Adrenal gland (tissue), 12 donors: Measurements from ENCODE around the gene PAXIP1. TPM values are rescaled to one million over a fixed set of nuclear protein-coding genes. Genes with fewer than 3 reads are reported as not detected.

ENCODE experiments used
- DNase-seq, 7 donors: peaks; one replicate each; pipeline ENCODE4 v3.0.0-alpha.2; 2019 to 2020
- H3K27ac ChIP-seq, 5 donors: fragments of 200-600 bp; sonication (generic) in 4 of 5; 1 replicate in 3 of 5; 2 replicates in 2 of 5; pipeline versions ENCODE4 v1.5.1 to v1.8.0; 2016 to 2020; ENCODE audit warnings: mild to moderate bottlenecking in 1 of 5
- H3K27me3 ChIP-seq: fragments of 200-600 bp; 2 replicates; pipeline ENCODE4 v1.8.0; 2021
- H3K36me3 ChIP-seq, 2 donors: fragments of 200-600 bp; replicated peaks in 1 of 2; 1 replicate in 1 of 2; 2 replicates in 1 of 2; pipeline versions ENCODE4 v1.5.1 to v1.8.0; 2018 to 2022
- H3K4me1 ChIP-seq, 2 donors: fragments of 200-600 bp; replicated peaks in 1 of 2; 1 replicate in 1 of 2; 2 replicates in 1 of 2; pipeline versions ENCODE4 v1.5.1 to v1.8.0; 2018 to 2021
- H3K4me3 ChIP-seq, 4 donors: fragments of 200-600 bp; sonication (generic) in 3 of 4; one replicate each; pipeline ENCODE4 v1.5.1; 2016 to 2018
- H3K9me3 ChIP-seq, 3 donors: fragments of 200-600 bp; sonication (generic) in 1 of 3; replicated peaks in 1 of 3; 1 replicate in 2 of 3; 2 replicates in 1 of 3; pipeline versions ENCODE4 v1.5.1 to v1.8.0; 2016 to 2021
- CTCF ChIP-seq, 6 experiments: fragments of 450-650 bp in 4 of 6; fragments of 200-600 bp in 2 of 6; sonication (generic) in 1 of 6; IDR thresholded peaks; 1 replicate in 5 of 6; 2 replicates in 1 of 6; pipeline versions ENCODE4 v1.5.1 to v1.8.0; 2016 to 2021; ENCODE audit warnings: antibody characterized with exemption in 6 of 6, mild to moderate bottlenecking in 2 of 6, moderate library complexity in 1 of 6
- POLR2A ChIP-seq, 2 donors: fragments of 450-650 bp; IDR thresholded peaks; one replicate each; pipeline ENCODE4 v1.6.1; 2017; ENCODE audit warnings: antibody characterized with exemption in 2 of 2, mild to moderate bottlenecking in 2 of 2, moderate library complexity in 1 of 2
- WGBS, 4 donors: extraction: QIAGEN DNeasy Blood & Tissue Kit in 2 of 4; methylation state at CpG; one replicate each; pipeline versions ENCODE4 v1.1.5 to v1.1.7; 2013 to 2017; 5-methylcytosine and 5-hydroxymethylcytosine counted together
- intact Hi-C, 2 donors: fragments of 100-400 bp; cut with DNase I; formaldehyde crosslinking; loops; one replicate each; pipeline versions ENCODE4 v1.14.1 to v1.15.0; 2022 to 2023
- polyA plus RNA-seq, 3 donors: library from polyadenylated mRNA; stranded (reverse); fragments of 200-250 nt in 2 of 3; fragments of 350-450 nt in 1 of 3; fragmentation: Illumina TruSeq in 1 of 3; extraction: RNeasy Lipid Tissue Mini Kit (QIAGEN cat#74804) in 1 of 3; gene quantifications; one replicate each; pipeline ENCODE4 v1.2.3, GENCODE V29; 2013 to 2014
- total RNA-seq, 9 donors: library from RNA; depleted of rRNA in 4 of 9; stranded (reverse); fragments of >200 nt in 4 of 9; fragments of 120-200 nt in 1 of 9; fragmentation: NEBNext Ultra II Directional in 1 of 9; extraction: Animal tissue kit (Norgen Biotek cat#: 25700) in 1 of 9; gene quantifications; one replicate each; pipeline versions ENCODE4 v1.1.0 to v1.2.4, GENCODE V29; 2013 to 2023
- donor health status: healthy with polysubstance abuse.
- donor health status: Bipolar disorder and iron deficiency.
- donor health status: DM: yes; HTN: yes; CAD: no.
- donor health status: DM: no; HTN: no; CAD: no.
- donor health status: DM: no; HTN: no; CAD: no.
- donor health status: DM: yes; HTN: yes; CAD: no.

The PAXIP1 gene
- total and polyA plus RNA-seq, 12 donors, result 4.1 to 11.7 (median 7.8) TPM

DNA sequence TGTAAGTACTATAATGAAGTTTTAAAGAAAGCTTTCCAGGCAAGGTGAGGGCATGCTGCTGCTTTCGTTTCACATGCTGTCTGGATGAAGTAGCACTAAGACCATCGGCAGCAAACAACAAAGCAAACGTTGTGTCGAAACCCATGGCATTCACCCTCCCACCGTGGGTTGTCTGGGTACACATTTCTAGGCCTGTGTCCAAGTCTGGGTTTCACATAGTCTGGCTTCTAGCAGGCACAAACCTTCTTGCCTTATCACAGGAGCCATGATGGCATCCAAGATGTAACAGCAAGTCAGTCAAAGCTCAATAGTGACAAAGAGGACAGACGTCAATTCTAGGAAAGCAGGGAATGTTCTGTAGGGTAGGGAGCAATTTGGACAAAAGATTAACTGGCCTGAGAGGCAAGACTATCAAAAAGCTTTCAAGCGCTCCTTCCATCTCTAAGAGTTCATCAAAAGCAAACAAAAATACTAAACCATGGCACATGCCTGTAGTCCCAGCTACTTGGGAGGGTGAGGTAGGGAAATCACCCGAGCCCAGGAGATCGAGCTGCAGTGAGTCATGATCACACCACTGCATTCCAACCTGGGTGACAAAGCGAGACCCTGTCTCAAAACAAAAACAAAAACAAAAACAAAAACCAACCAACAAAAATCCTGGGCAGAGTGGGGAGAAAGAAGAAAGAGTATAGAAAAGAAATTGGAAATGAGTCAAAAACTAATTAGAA lies 42.7 kb downstream of the PAXIP1 start:
- TF ChIP-seq CTCF (IDR thresholded peaks at IDR 0.05), result no peak
- TF ChIP-seq POLR2A (IDR thresholded peaks at IDR 0.05), result no peak
- Histone ChIP-seq H3K4me3 (no peak overlapping the region), H3K9me3 (no peaks in the 10 kb centered on the region), H3K4me1 (no peaks in the 10 kb centered on the region), H3K36me3 (peaks cover 0 to 61% of the 10 kb centered on the region in 2 donors), H3K27me3 (no peaks in the 10 kb centered on the region), H3K27ac (no peak overlapping the region)
- intact Hi-C loops, result no loop called here
- WGBS, 4 donors, result 88 to 92% (median 89%) methylated on average over 10 of the region's 10 CpGs
- DNase-seq, result no peak

- Histone ChIP-seq H3K4me1 (no peaks in the 10 kb centered on the region), H3K27ac (no peak overlapping the region), H3K9me3 (no peaks in the 10 kb centered on the region), H3K27me3 (no peaks in the 10 kb centered on the region), H3K36me3 (peaks cover 0 to 44% of the 10 kb centered on the region in 2 donors), H3K4me3 (no peak overlapping the region)
- TF ChIP-seq POLR2A (IDR thresholded peaks at IDR 0.05) (no peak), CTCF (IDR thresholded peaks at IDR 0.05) (no peak)
- no peak for DNase-seq
- intact Hi-C loops, result no loop called here
- WGBS, 4 donors, result 94 to 98% (median 97%) methylated on average over 6 of the region's 6 CpGs
Observed at GRCh38 chr7:154956427-154956826, 46.5 kb downstream of the PAXIP1 start.

GRCh38 chr7:154953006-154953684 lies 49.8 kb downstream of the PAXIP1 start:
- H3K36me3 ChIP-seq, result peaks cover 0 to 17% of the 10 kb centered on the region in 2 donors
- H3K27me3 ChIP-seq, result no peaks in the 10 kb centered on the region
- no peaks in the 10 kb centered on the region for H3K9me3 ChIP-seq
- DNase-seq, result peak; percentile 32 to 77 (median 58)
- no peak overlapping the region for H3K4me3 ChIP-seq
- TF ChIP-seq POLR2A (IDR thresholded peaks at IDR 0.05), result no peak
- TF ChIP-seq CTCF (IDR thresholded peaks at IDR 0.05), result peak; percentile 13 to 61 (median 59)
- 61 to 69% (median 66%) methylated on average over 9 of the region's 9 CpGs for WGBS, 4 donors
- no peak overlapping the region for H3K27ac ChIP-seq
- H3K4me1 ChIP-seq, result no peaks in the 10 kb centered on the region
- intact Hi-C loops, result no loop called here

GRCh38 chr7:154950960-154951359 lies 52.0 kb downstream of the PAXIP1 start:
- intact Hi-C loops, result no loop called here
- H3K9me3 ChIP-seq, result no peaks in the 10 kb centered on the region
- DNase-seq, result no peak
- H3K27me3 ChIP-seq, result no peaks in the 10 kb centered on the region
- H3K4me1 ChIP-seq, result no peaks in the 10 kb centered on the region
- H3K4me3 ChIP-seq, result no peak overlapping the region
- TF ChIP-seq POLR2A (IDR thresholded peaks at IDR 0.05) (no peak), CTCF (IDR thresholded peaks at IDR 0.05) (no peak)
- H3K36me3 ChIP-seq, result peaks cover 0 to 29% of the 10 kb centered on the region in 2 donors
- no peak overlapping the region for H3K27ac ChIP-seq
- 78 to 96% (median 94%) methylated on average over 2 of the region's 2 CpGs for WGBS, 4 donors
